Measurements from ENCODE around the gene DAZAP1.

DNA sequence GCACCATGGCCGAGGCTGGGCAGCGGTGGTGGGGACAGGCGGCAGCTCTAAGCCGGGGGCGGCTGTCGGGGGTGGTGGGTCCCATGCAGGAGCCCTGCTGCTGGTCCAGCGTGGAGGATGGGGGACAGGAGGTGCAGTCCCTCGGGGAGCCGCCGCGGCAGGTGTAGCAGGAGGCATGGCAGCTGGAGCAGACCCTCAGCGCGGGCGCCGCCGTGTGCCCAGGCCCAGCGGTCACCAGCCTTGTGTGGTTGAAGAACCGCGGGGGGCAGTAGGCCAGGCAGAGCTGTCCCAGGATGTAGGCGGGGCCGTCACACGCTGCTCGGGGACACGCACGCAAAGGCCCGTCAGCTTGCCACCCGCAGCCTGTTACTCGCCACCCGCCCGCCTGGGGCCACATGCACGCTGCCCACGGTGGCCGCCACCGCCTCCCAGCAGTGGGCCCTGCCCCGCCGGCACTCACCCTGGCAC lies 74.5 kb downstream of the DAZAP1 start:
- TF ChIP-seq, protein P1, sequence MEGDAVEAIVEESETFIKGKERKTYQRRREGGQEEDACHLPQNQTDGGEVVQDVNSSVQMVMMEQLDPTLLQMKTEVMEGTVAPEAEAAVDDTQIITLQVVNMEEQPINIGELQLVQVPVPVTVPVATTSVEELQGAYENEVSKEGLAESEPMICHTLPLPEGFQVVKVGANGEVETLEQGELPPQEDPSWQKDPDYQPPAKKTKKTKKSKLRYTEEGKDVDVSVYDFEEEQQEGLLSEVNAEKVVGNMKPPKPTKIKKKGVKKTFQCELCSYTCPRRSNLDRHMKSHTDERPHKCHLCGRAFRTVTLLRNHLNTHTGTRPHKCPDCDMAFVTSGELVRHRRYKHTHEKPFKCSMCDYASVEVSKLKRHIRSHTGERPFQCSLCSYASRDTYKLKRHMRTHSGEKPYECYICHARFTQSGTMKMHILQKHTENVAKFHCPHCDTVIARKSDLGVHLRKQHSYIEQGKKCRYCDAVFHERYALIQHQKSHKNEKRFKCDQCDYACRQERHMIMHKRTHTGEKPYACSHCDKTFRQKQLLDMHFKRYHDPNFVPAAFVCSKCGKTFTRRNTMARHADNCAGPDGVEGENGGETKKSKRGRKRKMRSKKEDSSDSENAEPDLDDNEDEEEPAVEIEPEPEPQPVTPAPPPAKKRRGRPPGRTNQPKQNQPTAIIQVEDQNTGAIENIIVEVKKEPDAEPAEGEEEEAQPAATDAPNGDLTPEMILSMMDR (IDR thresholded peaks at IDR 0.05), result no peak
- TF ChIP-seq ZFX (IDR thresholded peaks at IDR 0.05; ENCODE audit: borderline replicate concordance), result no peak

Data from 22Rv1 (cell line).